ENCODE data around the gene INO80. TPM values are rescaled to one million over a fixed set of nuclear protein-coding genes. Genes with fewer than 3 reads are reported as not detected.

Gene INO80
- total and polyA plus RNA-seq, 2 donors (not counting 3 experiments of a cell fraction or from before 2014, with no cell fraction given), result 5.7 to 29.1 TPM

DNA sequence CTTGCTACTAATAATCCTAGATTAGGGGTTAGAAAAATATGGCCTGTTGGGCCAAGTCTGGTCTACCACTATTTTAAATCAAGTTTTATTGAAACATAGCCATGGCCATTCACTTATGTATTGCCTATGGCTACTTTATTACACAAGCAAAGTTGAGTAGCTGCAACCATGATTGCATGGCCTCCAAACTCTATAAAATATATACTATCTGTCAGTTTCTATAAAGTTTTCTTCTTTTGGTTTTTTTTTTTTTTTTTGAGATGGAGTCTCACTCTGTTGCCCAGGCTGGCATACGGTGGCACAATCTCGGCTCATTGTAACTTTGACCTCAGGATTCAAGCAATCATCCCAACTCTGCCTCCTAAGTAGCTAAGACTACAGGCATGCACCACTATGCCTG lies 60.4 kb downstream of the INO80 start:
- H3K4me2 ChIP-seq (ENCODE audit: insufficient read depth, low read length), result no peak overlapping the region
- H2AFZ ChIP-seq (ENCODE audit: low read depth, low read length), result no peak overlapping the region
- ChIA-PET POLR2A (no interaction called here), CTCF (interaction anchor here (0.6 kb wide), 1 partner anchor 59 kb away, joined by 3 read pairs; no protein-coding TSS in a partner anchor)
- H3K79me2 ChIP-seq (ENCODE audit: control insufficient read depth, insufficient read depth, low read length), result no peaks in the 10 kb centered on the region
- BruUV-seq (replicated peaks), result no TSS peak
- H3K9me3 ChIP-seq (replicated peaks; ENCODE audit: control insufficient read depth, insufficient read depth, low read length), result no peaks in the 10 kb centered on the region
- H3K9me1 ChIP-seq (replicated peaks; ENCODE audit: control insufficient read depth, extremely low read depth, insufficient read depth, low read length), result no peaks in the 10 kb centered on the region
- TF ChIP-seq JUN (IDR thresholded peaks at IDR 0.05; ENCODE audit: borderline replicate concordance, insufficient read depth, insufficient read length, low read depth) (no peak), POLR2AphosphoS5 (IDR thresholded peaks at IDR 0.05; ENCODE audit: insufficient read depth, low read depth, low read length) (no peak), MYC (IDR thresholded peaks at IDR 0.05; ENCODE audit: low read depth, low read length) (no peak), EZH2 (IDR thresholded peaks at IDR 0.05; ENCODE audit: borderline replicate concordance, low read depth, low read length, severe bottlenecking) (no peak), GATA2 (IDR thresholded peaks at IDR 0.05; ENCODE audit: insufficient read depth, insufficient read length, low read depth, low read length) (no peak), POLR2A (IDR thresholded peaks at IDR 0.05; ENCODE audit: low read depth, low read length) (no peak), FOS (IDR thresholded peaks at IDR 0.05; ENCODE audit: borderline replicate concordance, insufficient read depth, low read length) (no peak)
- TF ChIP-seq, protein P1, sequence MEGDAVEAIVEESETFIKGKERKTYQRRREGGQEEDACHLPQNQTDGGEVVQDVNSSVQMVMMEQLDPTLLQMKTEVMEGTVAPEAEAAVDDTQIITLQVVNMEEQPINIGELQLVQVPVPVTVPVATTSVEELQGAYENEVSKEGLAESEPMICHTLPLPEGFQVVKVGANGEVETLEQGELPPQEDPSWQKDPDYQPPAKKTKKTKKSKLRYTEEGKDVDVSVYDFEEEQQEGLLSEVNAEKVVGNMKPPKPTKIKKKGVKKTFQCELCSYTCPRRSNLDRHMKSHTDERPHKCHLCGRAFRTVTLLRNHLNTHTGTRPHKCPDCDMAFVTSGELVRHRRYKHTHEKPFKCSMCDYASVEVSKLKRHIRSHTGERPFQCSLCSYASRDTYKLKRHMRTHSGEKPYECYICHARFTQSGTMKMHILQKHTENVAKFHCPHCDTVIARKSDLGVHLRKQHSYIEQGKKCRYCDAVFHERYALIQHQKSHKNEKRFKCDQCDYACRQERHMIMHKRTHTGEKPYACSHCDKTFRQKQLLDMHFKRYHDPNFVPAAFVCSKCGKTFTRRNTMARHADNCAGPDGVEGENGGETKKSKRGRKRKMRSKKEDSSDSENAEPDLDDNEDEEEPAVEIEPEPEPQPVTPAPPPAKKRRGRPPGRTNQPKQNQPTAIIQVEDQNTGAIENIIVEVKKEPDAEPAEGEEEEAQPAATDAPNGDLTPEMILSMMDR (IDR thresholded peaks at IDR 0.05; ENCODE audit: extremely low read depth in 1 of 2, insufficient read depth in 1 of 2, low read depth in 1 of 2, low read length in 2 of 2), result no peak
- TF ChIP-seq, protein P2, sequence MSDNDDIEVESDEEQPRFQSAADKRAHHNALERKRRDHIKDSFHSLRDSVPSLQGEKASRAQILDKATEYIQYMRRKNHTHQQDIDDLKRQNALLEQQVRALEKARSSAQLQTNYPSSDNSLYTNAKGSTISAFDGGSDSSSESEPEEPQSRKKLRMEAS (IDR thresholded peaks at IDR 0.05; ENCODE audit: insufficient read depth, insufficient read length), result no peak
- peaks cover 17 to 27% of the 10 kb centered on the region in 2 experiments for H3K36me3 ChIP-seq (ENCODE audit: control insufficient read depth in 2 of 2, extremely low read depth in 1 of 2, insufficient read depth in 2 of 2, low read length in 2 of 2)
- H4K20me1 ChIP-seq (replicated peaks; ENCODE audit: control insufficient read depth, extremely low read depth, insufficient read depth, low read length), result no peaks in the 10 kb centered on the region
- no peak overlapping the region for H3K9ac ChIP-seq (replicated peaks; ENCODE audit: extremely low read depth, insufficient read depth, low read length)
- dilution Hi-C loops (cut with MboI; ENCODE audit: extremely low pct_ligation_motif_present, low sequenced_read_pairs), result no loop called here
- no peak for FAIRE-seq
- no peak overlapping the region for H3K27ac ChIP-seq (ENCODE audit: insufficient read depth, low read depth, low read length)
- H3K27me3 ChIP-seq (ENCODE audit: control insufficient read depth in 2 of 2, insufficient read depth in 2 of 2, low read length in 2 of 2), result no peaks in the 10 kb centered on the region
- H3K4me1 ChIP-seq (ENCODE audit: control insufficient read depth, extremely low read depth, insufficient read depth, low read length), result no peaks in the 10 kb centered on the region
- DNase-seq (ENCODE audit: low read depth, low spot score), result no peak
- no peak overlapping the region for H3K4me3 ChIP-seq (replicated peaks in 1 of 3; ENCODE audit: insufficient read depth in 1 of 3, low read depth in 1 of 3, low read length in 3 of 3)
- intact Hi-C loops (cut with micrococcal nuclease), result no loop called here

Measured in endothelial cell of umbilical vein (primary cell).